Measurements from ENCODE around the gene API5.

DNA sequence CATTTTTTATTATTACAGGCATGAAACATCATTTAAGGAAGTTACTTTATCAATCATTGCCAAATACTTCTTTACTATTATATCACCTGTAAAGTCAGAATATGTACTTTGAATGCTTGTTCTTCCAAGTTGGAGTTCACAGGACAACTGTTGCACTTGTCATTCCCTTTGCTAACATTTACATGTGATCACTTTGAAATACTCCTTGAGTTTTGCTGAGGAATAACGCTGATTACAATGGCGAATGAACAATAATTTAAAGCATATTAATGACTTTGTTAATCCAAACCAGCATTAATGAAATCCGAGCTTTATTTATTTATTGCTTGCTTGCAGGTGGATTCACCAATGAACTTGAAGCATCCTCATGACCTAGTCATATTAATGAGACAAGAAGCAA, 67.1 kb downstream of the API5 start:
- no peak for TF ChIP-seq EP300 (IDR thresholded peaks at IDR 0.05)
- TF ChIP-seq, protein P1, sequence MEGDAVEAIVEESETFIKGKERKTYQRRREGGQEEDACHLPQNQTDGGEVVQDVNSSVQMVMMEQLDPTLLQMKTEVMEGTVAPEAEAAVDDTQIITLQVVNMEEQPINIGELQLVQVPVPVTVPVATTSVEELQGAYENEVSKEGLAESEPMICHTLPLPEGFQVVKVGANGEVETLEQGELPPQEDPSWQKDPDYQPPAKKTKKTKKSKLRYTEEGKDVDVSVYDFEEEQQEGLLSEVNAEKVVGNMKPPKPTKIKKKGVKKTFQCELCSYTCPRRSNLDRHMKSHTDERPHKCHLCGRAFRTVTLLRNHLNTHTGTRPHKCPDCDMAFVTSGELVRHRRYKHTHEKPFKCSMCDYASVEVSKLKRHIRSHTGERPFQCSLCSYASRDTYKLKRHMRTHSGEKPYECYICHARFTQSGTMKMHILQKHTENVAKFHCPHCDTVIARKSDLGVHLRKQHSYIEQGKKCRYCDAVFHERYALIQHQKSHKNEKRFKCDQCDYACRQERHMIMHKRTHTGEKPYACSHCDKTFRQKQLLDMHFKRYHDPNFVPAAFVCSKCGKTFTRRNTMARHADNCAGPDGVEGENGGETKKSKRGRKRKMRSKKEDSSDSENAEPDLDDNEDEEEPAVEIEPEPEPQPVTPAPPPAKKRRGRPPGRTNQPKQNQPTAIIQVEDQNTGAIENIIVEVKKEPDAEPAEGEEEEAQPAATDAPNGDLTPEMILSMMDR (IDR thresholded peaks at IDR 0.05): no peak
- TF ChIP-seq POLR2A (IDR thresholded peaks at IDR 0.05): no peak
- no peak for TF ChIP-seq POLR2AphosphoS5 (IDR thresholded peaks at IDR 0.05)

All from sigmoid colon (tissue), 4 donors.